ENCODE measurements around the gene SH3BP4.

DNA sequence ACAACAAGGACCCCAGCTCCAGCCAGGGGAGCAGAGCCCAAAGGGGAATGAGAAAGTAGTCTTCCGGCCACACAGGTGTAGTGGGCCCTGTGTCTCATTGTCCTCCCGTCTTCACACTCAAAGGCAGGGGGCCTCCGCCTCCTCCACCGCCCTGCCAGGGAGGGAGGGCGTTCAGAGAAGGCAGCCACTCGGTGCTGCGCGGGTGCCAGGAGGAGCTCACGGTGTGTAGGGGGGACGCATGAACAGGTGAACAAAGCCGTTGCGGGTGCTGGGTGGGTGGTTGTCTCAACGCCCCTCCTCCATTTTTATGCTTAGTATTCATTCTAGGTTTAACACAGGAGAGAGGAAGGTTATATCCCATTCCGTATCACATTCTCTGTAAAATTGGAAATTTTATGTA, 36.7 kb downstream of the SH3BP4 start:
- TF ChIP-seq POLR2A (IDR thresholded peaks at IDR 0.05), result no peak
- TF ChIP-seq, protein P1, sequence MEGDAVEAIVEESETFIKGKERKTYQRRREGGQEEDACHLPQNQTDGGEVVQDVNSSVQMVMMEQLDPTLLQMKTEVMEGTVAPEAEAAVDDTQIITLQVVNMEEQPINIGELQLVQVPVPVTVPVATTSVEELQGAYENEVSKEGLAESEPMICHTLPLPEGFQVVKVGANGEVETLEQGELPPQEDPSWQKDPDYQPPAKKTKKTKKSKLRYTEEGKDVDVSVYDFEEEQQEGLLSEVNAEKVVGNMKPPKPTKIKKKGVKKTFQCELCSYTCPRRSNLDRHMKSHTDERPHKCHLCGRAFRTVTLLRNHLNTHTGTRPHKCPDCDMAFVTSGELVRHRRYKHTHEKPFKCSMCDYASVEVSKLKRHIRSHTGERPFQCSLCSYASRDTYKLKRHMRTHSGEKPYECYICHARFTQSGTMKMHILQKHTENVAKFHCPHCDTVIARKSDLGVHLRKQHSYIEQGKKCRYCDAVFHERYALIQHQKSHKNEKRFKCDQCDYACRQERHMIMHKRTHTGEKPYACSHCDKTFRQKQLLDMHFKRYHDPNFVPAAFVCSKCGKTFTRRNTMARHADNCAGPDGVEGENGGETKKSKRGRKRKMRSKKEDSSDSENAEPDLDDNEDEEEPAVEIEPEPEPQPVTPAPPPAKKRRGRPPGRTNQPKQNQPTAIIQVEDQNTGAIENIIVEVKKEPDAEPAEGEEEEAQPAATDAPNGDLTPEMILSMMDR (IDR thresholded peaks at IDR 0.05), result no peak

Data from uterus (tissue), 2 donors.